GM20000 (cell line): Measurements from ENCODE around the gene SGCE.
A peak's percentile ranks its signal among the peaks of the same experiment; 100 is the strongest.
"Not testable (repeated sequence)": the region's sequence is repeated elsewhere in the genome, so short reads cannot be mapped to it uniquely, and the experiment has no call there.

Source experiments
- DNase-seq: peaks from one replicate; pipeline ENCODE4 v3.0.0; 2012; ENCODE audit warnings: low spot score
- TF ChIP-seq, protein P1 (sequence below): IDR thresholded peaks from 2 replicates; pipeline ENCODE4 v1.5.1; 2012; ENCODE audit warnings: mild to moderate bottlenecking, control low read depth; ENCODE audit errors: extremely low read depth, missing control alignments

SGCE gene, protein sequence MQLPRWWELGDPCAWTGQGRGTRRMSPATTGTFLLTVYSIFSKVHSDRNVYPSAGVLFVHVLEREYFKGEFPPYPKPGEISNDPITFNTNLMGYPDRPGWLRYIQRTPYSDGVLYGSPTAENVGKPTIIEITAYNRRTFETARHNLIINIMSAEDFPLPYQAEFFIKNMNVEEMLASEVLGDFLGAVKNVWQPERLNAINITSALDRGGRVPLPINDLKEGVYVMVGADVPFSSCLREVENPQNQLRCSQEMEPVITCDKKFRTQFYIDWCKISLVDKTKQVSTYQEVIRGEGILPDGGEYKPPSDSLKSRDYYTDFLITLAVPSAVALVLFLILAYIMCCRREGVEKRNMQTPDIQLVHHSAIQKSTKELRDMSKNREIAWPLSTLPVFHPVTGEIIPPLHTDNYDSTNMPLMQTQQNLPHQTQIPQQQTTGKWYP

DNA sequence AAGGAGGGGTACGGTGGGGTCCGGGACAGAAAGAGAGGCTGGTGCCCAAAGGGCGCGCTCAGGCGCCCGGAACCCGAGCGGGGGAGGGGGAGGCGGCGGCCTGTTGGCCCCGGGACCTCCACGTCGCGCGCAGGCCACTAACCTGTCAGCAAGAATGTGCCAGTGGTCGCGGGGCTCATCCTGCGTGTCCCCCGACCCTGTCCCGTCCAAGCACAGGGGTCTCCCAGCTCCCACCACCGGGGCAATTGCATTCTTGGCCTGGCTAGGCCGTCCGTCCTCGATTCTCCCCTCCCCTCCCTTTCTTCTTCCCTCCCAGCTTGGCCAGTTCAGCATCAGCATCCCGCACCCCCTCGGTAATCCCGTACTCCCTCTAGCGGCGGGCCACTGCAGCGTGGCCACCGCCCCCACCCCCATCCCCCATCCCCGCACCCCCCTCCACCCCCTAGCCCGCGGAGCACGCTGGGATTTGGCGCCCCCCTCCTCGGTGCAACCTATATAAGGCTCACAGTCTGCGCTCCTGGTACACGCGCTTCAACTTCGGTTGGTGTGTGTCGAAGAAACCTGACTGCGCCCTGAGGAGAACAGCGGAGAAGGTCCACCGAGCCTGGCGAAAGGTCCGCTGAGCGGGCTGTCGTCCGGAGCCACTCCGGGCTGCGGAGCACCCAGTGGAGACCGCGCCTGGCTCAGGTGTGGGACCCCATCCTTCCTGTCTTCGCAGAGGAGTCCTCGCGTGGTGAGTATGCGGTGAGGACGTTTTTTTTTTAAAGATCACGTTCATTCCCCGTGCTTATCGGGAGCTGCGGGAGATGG lies at the start of gene SGCE:
SGCE (minus strand) TSS at position 286 of the 810 bp plus-strand sequence; CDS start at position 251, 35 bp downstream.
- TF ChIP-seq, protein P1, sequence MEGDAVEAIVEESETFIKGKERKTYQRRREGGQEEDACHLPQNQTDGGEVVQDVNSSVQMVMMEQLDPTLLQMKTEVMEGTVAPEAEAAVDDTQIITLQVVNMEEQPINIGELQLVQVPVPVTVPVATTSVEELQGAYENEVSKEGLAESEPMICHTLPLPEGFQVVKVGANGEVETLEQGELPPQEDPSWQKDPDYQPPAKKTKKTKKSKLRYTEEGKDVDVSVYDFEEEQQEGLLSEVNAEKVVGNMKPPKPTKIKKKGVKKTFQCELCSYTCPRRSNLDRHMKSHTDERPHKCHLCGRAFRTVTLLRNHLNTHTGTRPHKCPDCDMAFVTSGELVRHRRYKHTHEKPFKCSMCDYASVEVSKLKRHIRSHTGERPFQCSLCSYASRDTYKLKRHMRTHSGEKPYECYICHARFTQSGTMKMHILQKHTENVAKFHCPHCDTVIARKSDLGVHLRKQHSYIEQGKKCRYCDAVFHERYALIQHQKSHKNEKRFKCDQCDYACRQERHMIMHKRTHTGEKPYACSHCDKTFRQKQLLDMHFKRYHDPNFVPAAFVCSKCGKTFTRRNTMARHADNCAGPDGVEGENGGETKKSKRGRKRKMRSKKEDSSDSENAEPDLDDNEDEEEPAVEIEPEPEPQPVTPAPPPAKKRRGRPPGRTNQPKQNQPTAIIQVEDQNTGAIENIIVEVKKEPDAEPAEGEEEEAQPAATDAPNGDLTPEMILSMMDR = peak; percentile 37
- DNase-seq = peak; percentile 68

DNA sequence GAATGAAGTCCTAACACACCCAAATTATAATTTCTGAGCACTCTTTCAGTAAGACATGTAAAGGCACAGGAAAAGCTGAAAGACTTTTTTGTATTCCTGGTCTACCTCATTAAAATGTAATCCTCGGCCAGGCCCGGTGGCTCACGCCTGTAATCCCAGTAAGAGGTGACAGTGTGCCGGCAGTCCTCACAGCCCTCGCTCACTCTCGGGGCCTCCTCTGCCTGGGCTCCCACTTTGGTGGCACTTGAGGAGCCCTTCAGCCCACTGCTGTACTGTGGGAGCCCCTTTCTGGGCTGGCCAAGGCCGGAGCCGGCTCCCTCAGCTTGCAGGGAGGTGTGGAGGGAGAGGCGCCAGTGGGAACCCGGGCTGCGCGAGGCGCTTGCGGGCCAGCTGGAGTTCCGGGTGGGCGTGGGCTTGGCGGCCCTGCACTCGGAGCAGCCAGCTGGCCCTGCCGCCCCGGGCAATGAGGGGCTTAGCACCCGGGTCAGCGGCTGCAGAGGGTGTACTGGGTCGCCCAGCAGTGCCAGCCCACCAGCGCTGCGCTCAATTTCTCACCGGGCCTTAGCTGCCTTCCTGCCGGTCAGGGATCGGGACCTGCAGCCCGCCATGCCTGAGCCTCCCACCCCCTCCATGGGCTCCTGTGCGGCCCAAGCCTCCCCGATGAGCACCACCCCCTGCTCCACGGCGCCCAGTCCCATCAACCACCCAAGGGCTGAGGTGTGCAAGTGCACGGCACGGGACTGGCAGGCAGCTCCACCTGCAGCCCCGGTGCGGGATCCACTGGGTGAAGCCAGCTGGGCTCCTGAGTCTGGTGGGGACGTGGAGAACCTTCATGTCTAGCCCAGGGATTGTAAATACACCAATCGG lies 49.5 kb upstream of the SGCE start:
- not testable (repeated sequence) for DNase-seq

DNA sequence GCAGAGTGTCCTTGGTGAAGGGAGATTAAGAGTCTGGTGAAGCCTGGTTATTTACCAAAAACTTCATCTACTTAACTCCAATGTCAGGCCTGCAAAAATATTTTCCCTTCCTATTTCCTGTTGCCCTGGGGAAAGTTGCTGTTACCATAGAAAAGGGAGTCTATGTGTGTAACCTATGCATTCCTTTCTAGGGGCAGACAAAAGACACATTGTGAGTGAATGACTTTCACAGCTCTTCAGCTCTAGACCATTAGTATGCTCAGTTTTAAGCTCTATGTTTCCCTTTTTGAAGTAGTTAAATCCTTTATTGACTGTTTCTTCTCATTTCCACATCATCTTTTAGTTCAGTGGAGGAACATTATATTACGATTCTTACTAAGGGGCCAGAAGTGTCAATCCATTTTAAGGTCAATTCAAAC lies 45.6 kb upstream of the SGCE start:
- TF ChIP-seq, protein P1 = no peak
- no peak for DNase-seq

DNA sequence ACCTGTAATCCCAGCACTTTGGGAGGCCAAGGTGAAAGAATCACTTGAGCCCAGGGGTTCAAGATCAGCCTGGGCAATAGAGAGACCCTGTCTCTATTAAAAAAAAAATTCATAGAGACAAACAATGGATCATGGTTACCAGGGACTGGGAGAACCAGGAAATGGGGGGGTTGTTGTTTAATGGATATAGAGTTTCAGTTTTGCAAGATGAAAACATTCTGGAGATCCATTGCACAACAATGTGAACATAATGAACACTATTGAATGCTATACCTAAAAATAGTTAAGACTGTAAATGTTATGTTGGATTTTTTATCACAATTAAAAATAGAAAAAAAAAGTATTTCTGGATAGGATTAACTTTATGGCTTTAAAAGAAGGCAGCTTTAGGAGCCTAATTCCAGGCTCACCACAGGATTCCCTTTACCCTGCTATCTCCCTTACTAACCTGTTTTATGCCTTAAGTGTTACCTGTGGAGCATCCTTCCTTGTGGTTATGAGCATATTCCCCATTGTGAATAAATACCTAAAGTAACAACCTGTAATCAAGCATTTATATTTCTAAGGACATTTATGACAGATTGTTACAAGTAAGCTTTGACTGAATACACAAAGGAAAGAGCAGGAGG lies 45.1 kb upstream of the SGCE start:
- DNase-seq = no peak
- TF ChIP-seq, protein P1 = no peak

DNA sequence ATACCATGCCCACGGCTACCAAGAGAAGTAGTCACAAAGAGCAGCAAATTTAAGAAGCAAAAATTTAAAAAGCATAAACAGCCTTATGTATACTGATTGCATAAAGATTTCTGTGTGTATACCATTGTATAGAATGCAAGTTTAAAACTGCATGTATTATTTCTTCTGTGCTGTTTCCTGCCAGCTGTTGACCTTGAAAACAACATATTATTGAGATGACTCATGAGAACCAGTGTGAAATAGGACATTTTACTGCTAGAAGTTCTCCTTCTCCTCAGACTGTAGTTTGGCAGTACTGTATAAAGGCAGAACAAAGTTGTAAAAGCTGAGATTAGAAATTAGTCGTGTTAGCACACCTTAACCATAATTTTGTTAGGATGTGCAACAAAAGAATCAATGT lies 42.3 kb upstream of the SGCE start:
- TF ChIP-seq, protein P1 = no peak
- no peak for DNase-seq

DNA sequence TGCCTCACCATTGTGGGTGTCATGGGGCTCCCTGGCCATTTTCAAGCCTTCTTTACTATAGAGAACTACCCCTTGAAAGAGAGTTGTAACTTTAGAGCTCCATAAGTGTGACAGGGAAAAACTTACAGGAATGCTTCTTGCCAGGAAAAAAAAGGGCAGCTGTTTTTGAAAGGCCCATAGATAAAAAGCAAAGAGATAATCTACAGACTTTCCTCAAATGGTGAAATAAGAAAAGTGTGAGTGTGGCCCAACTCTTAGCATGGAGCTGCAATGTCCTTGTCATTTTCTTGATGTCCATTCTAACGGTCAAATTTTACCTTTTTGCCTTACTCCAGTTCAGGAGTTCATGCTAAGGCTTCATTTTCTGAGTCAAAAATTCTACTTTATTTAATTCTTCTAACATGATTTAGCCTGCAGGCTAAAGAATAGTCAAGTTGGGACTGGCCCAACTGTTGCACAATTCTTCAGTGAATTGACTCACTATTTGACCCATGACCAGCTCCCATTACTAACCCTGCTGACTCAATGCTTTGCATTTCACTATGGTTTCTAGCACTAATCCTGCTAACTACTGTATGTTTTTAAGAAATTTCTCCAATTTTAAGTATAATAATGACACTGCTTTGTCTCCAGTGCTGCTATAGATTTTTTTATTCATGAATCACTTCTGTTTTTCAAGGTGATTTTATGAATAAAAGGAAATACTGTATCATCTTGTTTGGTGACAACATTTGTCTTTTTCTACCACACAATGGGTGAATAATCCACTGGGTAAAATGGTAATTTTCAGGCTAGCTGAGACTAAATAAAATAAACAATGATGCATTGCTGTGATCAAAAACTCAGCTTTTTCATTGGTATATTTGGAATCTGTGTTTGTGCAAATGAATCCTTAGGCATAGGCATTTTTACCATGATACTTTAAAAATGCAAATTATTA lies 41.4 kb upstream of the SGCE start:
- DNase-seq = no peak
- TF ChIP-seq, protein P1 = no peak

DNA sequence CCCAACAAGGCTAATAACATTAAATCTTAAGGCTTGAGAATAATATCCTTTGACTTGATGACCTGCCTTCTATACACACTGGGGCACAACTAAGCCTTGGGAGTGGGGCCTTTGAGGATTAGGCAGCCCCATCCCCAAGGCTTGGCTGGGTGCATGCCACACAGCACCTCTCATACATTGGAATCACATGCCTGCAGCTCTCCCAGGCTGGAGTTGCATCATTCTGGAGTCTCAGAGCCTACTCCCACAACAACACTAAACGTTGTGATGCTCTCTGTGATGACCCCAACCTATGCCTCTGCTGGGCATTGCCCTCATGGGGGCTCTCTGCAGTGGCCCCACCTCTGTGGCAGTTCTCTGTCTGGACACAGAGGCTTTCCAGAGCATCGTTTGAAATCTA lies 31.9 kb upstream of the SGCE start:
- TF ChIP-seq, protein P1 = no peak
- DNase-seq = no peak
